SK-N-SH (cell line): ENCODE data around the gene ARHGEF26. TPM values are rescaled to one million over a fixed set of nuclear protein-coding genes. Genes with fewer than 3 reads are reported as not detected.

Experiments used
- CTCF ChIA-PET: fragments of 300-600, 350-600 bp; formaldehyde crosslinking; extraction: SDS; loops from one replicate; lab custom pipeline; 2021; lab: Yijun Ruan, JAX
- POLR2A ChIA-PET: fragments of 350-600 bp; sonication (Branson Sonifier 250); formaldehyde crosslinking; extraction: SDS; loops from one replicate; lab custom pipeline; 2020; ENCODE audit warnings: antibody characterized with exemption, inconsistent platforms; lab: Yijun Ruan, JAX
- DNase-seq: peaks from one replicate; pipeline ENCODE4 v3.0.0; 2012
- H2AFZ ChIP-seq: fragments of 200-600 bp; sonication (generic); 2 replicates; pipeline ENCODE4 v1.8.1; 2016; ENCODE audit warnings: antibody characterized with exemption, mild to moderate bottlenecking, low read depth
- H3F3A ChIP-seq: fragments of 200-600 bp; sonication (generic); replicated peaks from 2 replicates; pipeline ENCODE3; 2016; ENCODE audit warnings: antibody characterized with exemption, mild to moderate bottlenecking; ENCODE audit not compliant: insufficient read depth
- H3K27ac ChIP-seq, 2 experiments: fragments of 200-500 bp in 1 of 2; fragments of 200-600 bp in 1 of 2; sonication (Bioruptor generic) in 1 of 2; sonication (generic), shearing (Covaris generic) in 1 of 2; 2 replicates each; pipeline versions ENCODE4 v1.5.1 to v1.6.1; 2014 to 2016; ENCODE audit warnings: low read depth in 2 of 2, inconsistent platforms in 1 of 2, low read length in 1 of 2, mild to moderate bottlenecking in 1 of 2, mixed read lengths in 1 of 2
- H3K27me3 ChIP-seq: fragments of 200-600 bp; sonication (generic), shearing (Covaris generic); 2 replicates; pipeline ENCODE4 v1.6.1; 2016; ENCODE audit warnings: mixed run types; ENCODE audit not compliant: insufficient read depth
- H3K36me3 ChIP-seq, 2 experiments: fragments of 200-500 bp in 1 of 2; fragments of 200-600 bp in 1 of 2; sonication (Bioruptor generic) in 1 of 2; sonication (generic) in 1 of 2; replicated peaks in 1 of 2; 2 replicates each; pipeline versions ENCODE3 to v1.5.1; 2014 to 2016; ENCODE audit warnings: low read length in 1 of 2, mild to moderate bottlenecking in 1 of 2; ENCODE audit not compliant: insufficient read depth in 2 of 2, control insufficient read depth in 1 of 2
- H3K4me1 ChIP-seq, 2 experiments: fragments of 200-500 bp in 1 of 2; fragments of 200-600 bp in 1 of 2; sonication (Bioruptor generic) in 1 of 2; sonication (generic), shearing (Covaris generic) in 1 of 2; 2 replicates each; pipeline versions ENCODE4 v1.5.1 to v1.6.1; 2014 to 2016; ENCODE audit warnings: low read depth in 1 of 2, low read length in 1 of 2, mixed run types in 1 of 2; ENCODE audit not compliant: insufficient read depth in 2 of 2, control insufficient read depth in 1 of 2
- H3K4me2 ChIP-seq: fragments of 200-600 bp; sonication (generic), shearing (Covaris generic); 2 replicates; pipeline ENCODE4 v1.6.1; 2017; ENCODE audit warnings: mixed run types
- H3K4me3 ChIP-seq, 2 experiments: fragments of 200-500 bp in 1 of 2; fragments of 200-600 bp in 1 of 2; sonication (Bioruptor generic) in 1 of 2; sonication (generic), shearing (Covaris generic) in 1 of 2; 2 replicates each; pipeline versions ENCODE4 v1.5.1 to v1.8.1; 2014 to 2016; ENCODE audit warnings: low read depth in 2 of 2, inconsistent platforms in 1 of 2, low read length in 1 of 2, mild to moderate bottlenecking in 1 of 2, mixed read lengths in 1 of 2, moderate library complexity in 1 of 2
- H3K79me2 ChIP-seq: fragments of 200-600 bp; sonication (generic); 2 replicates; pipeline ENCODE4 v1.8.1; 2017; ENCODE audit warnings: mild to moderate bottlenecking; ENCODE audit not compliant: insufficient read depth
- H3K9ac ChIP-seq: fragments of 200-600 bp; sonication (generic); 2 replicates; pipeline ENCODE4 v1.6.1; 2017; ENCODE audit warnings: mixed run types
- H3K9me2 ChIP-seq: fragments of 200-600 bp; sonication (generic); 2 replicates; pipeline ENCODE4 v1.6.1; 2017; ENCODE audit warnings: mixed run types
- H3K9me3 ChIP-seq: fragments of 200-600 bp; sonication (generic); 2 replicates; pipeline ENCODE4 v1.6.1; 2017; ENCODE audit warnings: mixed run types, mild to moderate bottlenecking, moderate library complexity
- H4K20me1 ChIP-seq: fragments of 200-600 bp; sonication (generic); 2 replicates; pipeline ENCODE4 v1.6.1; 2017; ENCODE audit warnings: mild to moderate bottlenecking, mixed run types; ENCODE audit not compliant: insufficient read depth
- ELF1 ChIP-seq: IDR thresholded peaks from 2 replicates; pipeline ENCODE4 v1.4.0; 2012
- FOSL2 ChIP-seq: IDR thresholded peaks from 2 replicates; pipeline ENCODE4 v1.4.0; 2012; ENCODE audit warnings: low read depth, mild to moderate bottlenecking, moderate library complexity, borderline replicate concordance
- FOXJ3 ChIP-seq: sonication (generic); formaldehyde crosslinking; IDR thresholded peaks from 2 replicates; pipeline ENCODE4 v1.5.1; 2020; ENCODE audit warnings: mild to moderate bottlenecking, missing genetic modification reagents
- GATA2 ChIP-seq: sonication (generic); formaldehyde crosslinking; IDR thresholded peaks from 2 replicates; pipeline ENCODE4 v1.5.0; 2020; ENCODE audit warnings: mild to moderate bottlenecking, missing genetic modification reagents
- JUND ChIP-seq: IDR thresholded peaks from 2 replicates; pipeline ENCODE4 v1.4.0; 2012
- MXI1 ChIP-seq: IDR thresholded peaks from 2 replicates; pipeline ENCODE4 v1.6.1; 2012; ENCODE audit warnings: mild to moderate bottlenecking, low read depth, low read length, improper control_type of control experiment
- NRF1 ChIP-seq: IDR thresholded peaks from 2 replicates; pipeline ENCODE4 v1.6.1; 2012; ENCODE audit warnings: low read depth, mild to moderate bottlenecking, low read length
- POLR2AphosphoS5 ChIP-seq: IDR thresholded peaks from 2 replicates; pipeline ENCODE4 v1.6.1; 2012; ENCODE audit warnings: low read depth, low read length
- RCOR1 ChIP-seq: fragments of 150-350 bp; IDR thresholded peaks from 2 replicates; pipeline ENCODE4 v1.6.1; 2017; ENCODE audit warnings: antibody characterized with exemption, low read length
- RFX5 ChIP-seq: IDR thresholded peaks from 2 replicates; pipeline ENCODE4 v1.6.1; 2012; ENCODE audit warnings: mild to moderate bottlenecking, improper control_type of control experiment, low read length
- SIN3A ChIP-seq: IDR thresholded peaks from 2 replicates; pipeline ENCODE4 v1.6.1; 2012; ENCODE audit warnings: low read depth, mild to moderate bottlenecking, low read length, moderate library complexity, borderline replicate concordance
- YY1 ChIP-seq: IDR thresholded peaks from 2 replicates; pipeline ENCODE4 v1.4.0; 2012; ENCODE audit warnings: low read depth, mild to moderate bottlenecking
- WGBS: methylation state at CpG from one replicate; pipeline ENCODE4 v1.1.6; 2017; ENCODE audit warnings: low lambda C conversion rate; 5-methylcytosine and 5-hydroxymethylcytosine counted together
- polyA plus RNA-seq, 3 experiments: library from polyadenylated mRNA; depleted of rRNA; stranded (reverse); fragments of >200 nt; gene quantifications; 2 replicates each; pipeline ENCODE4 v1.2.3, GENCODE V29; 2012
- TF ChIP-seq, protein P1 (sequence below): IDR thresholded peaks from 2 replicates; pipeline ENCODE4 v1.4.0; 2012; ENCODE audit warnings: low read depth
- TF ChIP-seq, protein P2 (sequence below): IDR thresholded peaks from 2 replicates; pipeline ENCODE4 v1.4.0; 2012; ENCODE audit warnings: low read depth, borderline replicate concordance
- TF ChIP-seq, protein P3 (sequence below): fragments of 150-350 bp; IDR thresholded peaks from 2 replicates; pipeline ENCODE4 v1.6.1; 2016; ENCODE audit warnings: mild to moderate bottlenecking, low read depth, low read length
- TF ChIP-seq, protein P4 (sequence below): IDR thresholded peaks from 2 replicates; pipeline ENCODE4 v1.4.0; 2012; ENCODE audit warnings: low read depth, borderline replicate concordance
- TF ChIP-seq, protein P5 (sequence below): fragments of 200-600 bp; sonication (generic); IDR thresholded peaks from 2 replicates; pipeline ENCODE4 v1.6.1; 2017; ENCODE audit warnings: antibody characterized with exemption, mild to moderate bottlenecking, moderate library complexity

ARHGEF26 gene
- polyA plus RNA-seq, 1 of the 3 experiments (the other 2 are of a cell fraction) = 1.2 TPM

DNA sequence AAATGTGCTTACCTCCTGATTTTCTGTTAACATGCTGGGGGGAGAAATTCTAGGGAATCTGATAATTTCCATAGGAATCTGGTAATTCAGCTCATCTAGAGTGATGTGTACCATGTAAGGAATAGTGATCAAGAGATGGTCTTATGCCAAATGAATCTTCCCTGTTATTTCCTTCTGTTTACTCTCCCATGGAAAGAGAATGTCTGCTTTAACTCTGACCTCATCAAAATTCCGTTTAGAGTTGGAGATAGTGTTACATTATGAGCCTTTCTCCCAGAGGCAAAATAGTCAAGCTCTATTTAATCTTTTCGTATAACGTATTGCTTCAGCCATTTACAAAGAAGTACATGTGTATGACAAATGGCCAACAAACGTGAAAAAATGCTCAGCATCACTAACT is 76.6 kb downstream of the ARHGEF26 start:
- TF ChIP-seq SIN3A (no peak), FOSL2 (no peak), YY1 (no peak), POLR2AphosphoS5 (no peak), RFX5 (no peak), JUND (no peak), ELF1 (no peak), MXI1 (no peak), NRF1 (no peak), RCOR1 (no peak), FOXJ3 (CRISPR knock-in tag) (no peak), GATA2 (CRISPR knock-in tag) (no peak)
- TF ChIP-seq, protein P1, sequence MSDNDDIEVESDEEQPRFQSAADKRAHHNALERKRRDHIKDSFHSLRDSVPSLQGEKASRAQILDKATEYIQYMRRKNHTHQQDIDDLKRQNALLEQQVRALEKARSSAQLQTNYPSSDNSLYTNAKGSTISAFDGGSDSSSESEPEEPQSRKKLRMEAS = no peak
- TF ChIP-seq, protein P2, sequence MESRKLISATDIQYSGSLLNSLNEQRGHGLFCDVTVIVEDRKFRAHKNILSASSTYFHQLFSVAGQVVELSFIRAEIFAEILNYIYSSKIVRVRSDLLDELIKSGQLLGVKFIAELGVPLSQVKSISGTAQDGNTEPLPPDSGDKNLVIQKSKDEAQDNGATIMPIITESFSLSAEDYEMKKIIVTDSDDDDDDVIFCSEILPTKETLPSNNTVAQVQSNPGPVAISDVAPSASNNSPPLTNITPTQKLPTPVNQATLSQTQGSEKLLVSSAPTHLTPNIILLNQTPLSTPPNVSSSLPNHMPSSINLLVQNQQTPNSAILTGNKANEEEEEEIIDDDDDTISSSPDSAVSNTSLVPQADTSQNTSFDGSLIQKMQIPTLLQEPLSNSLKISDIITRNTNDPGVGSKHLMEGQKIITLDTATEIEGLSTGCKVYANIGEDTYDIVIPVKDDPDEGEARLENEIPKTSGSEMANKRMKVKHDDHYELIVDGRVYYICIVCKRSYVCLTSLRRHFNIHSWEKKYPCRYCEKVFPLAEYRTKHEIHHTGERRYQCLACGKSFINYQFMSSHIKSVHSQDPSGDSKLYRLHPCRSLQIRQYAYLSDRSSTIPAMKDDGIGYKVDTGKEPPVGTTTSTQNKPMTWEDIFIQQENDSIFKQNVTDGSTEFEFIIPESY = no peak
- TF ChIP-seq, protein P3, sequence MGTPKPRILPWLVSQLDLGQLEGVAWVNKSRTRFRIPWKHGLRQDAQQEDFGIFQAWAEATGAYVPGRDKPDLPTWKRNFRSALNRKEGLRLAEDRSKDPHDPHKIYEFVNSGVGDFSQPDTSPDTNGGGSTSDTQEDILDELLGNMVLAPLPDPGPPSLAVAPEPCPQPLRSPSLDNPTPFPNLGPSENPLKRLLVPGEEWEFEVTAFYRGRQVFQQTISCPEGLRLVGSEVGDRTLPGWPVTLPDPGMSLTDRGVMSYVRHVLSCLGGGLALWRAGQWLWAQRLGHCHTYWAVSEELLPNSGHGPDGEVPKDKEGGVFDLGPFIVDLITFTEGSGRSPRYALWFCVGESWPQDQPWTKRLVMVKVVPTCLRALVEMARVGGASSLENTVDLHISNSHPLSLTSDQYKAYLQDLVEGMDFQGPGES = no peak
- TF ChIP-seq, protein P4, sequence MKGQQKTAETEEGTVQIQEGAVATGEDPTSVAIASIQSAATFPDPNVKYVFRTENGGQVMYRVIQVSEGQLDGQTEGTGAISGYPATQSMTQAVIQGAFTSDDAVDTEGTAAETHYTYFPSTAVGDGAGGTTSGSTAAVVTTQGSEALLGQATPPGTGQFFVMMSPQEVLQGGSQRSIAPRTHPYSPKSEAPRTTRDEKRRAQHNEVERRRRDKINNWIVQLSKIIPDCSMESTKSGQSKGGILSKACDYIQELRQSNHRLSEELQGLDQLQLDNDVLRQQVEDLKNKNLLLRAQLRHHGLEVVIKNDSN = no peak
- TF ChIP-seq, protein P5, sequence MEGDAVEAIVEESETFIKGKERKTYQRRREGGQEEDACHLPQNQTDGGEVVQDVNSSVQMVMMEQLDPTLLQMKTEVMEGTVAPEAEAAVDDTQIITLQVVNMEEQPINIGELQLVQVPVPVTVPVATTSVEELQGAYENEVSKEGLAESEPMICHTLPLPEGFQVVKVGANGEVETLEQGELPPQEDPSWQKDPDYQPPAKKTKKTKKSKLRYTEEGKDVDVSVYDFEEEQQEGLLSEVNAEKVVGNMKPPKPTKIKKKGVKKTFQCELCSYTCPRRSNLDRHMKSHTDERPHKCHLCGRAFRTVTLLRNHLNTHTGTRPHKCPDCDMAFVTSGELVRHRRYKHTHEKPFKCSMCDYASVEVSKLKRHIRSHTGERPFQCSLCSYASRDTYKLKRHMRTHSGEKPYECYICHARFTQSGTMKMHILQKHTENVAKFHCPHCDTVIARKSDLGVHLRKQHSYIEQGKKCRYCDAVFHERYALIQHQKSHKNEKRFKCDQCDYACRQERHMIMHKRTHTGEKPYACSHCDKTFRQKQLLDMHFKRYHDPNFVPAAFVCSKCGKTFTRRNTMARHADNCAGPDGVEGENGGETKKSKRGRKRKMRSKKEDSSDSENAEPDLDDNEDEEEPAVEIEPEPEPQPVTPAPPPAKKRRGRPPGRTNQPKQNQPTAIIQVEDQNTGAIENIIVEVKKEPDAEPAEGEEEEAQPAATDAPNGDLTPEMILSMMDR = no peak
- TF ChIP-seq, all 33 proteins: peak for 0
- no peak overlapping the region for H3K4me3 ChIP-seq
- H3K4me2 ChIP-seq = no peak overlapping the region
- peaks cover 0 to 3% of the 10 kb centered on the region in 2 experiments for H3K36me3 ChIP-seq
- DNase-seq = no peak
- POLR2A ChIA-PET = no interaction called here
- H3K9me3 ChIP-seq = no peaks in the 10 kb centered on the region
- no peak overlapping the region for H2AFZ ChIP-seq
- no peaks in the 10 kb centered on the region for H3K27me3 ChIP-seq
- H3K79me2 ChIP-seq = no peaks in the 10 kb centered on the region
- H3F3A ChIP-seq = no peaks in the 10 kb centered on the region
- no peak overlapping the region for H3K27ac ChIP-seq
- CTCF ChIA-PET = no interaction called here
- no peaks in the 10 kb centered on the region; a peak in 1 of 4 replicates for H3K4me1 ChIP-seq
- no peaks in the 10 kb centered on the region for H4K20me1 ChIP-seq
- 70% methylated on average over 4 of the region's 4 CpGs for WGBS
- no peaks in the 10 kb centered on the region for H3K9me2 ChIP-seq
- no peak overlapping the region for H3K9ac ChIP-seq
